Neuronal stem cell (in vitro differentiated cells): Measurements from ENCODE around the gene MAG.
A peak's percentile ranks its signal among the peaks of the same experiment; 100 is the strongest.

ENCODE experiments used
- DNase-seq: peaks from one replicate; pipeline ENCODE4 v3.0.0-alpha.2; 2013; ENCODE audit warnings: low spot score
- H2AFZ ChIP-seq: one replicate; pipeline ENCODE4 v1.6.1; 2013; ENCODE audit warnings: mild to moderate bottlenecking, low read length, inconsistent platforms
- H2AK5ac ChIP-seq: 2 replicates; pipeline ENCODE4 v1.6.1; 2013; ENCODE audit warnings: low read depth, mild to moderate bottlenecking, inconsistent platforms, low read length, moderate library complexity, mixed read lengths
- H2BK120ac ChIP-seq: 2 replicates; pipeline ENCODE4 v1.6.1; 2013; ENCODE audit warnings: low read depth, mild to moderate bottlenecking, inconsistent platforms, low read length, moderate library complexity, mixed read lengths
- H2BK12ac ChIP-seq: one replicate; pipeline ENCODE4 v1.6.1; 2013; ENCODE audit warnings: low read length, inconsistent platforms
- H2BK15ac ChIP-seq: 2 replicates; pipeline ENCODE4 v1.6.1; 2013; ENCODE audit warnings: mild to moderate bottlenecking, low read length, inconsistent platforms, mixed read lengths
- H2BK5ac ChIP-seq: one replicate; pipeline ENCODE4 v1.6.1; 2013; ENCODE audit warnings: inconsistent platforms, mild to moderate bottlenecking, low read length, moderate library complexity
- H3K14ac ChIP-seq: one replicate; pipeline ENCODE4 v1.6.1; 2013; ENCODE audit warnings: low read length, inconsistent platforms
- H3K18ac ChIP-seq: 2 replicates; pipeline ENCODE4 v1.6.1; 2013; ENCODE audit warnings: low read length, inconsistent platforms
- H3K23ac ChIP-seq: 2 replicates; pipeline ENCODE4 v1.6.1; 2013; ENCODE audit warnings: low read depth, mild to moderate bottlenecking, mixed read lengths, low read length, inconsistent platforms; ENCODE audit not compliant: poor library complexity
- H3K27ac ChIP-seq: replicated peaks from 3 replicates; pipeline ENCODE4 v1.5.1; 2013; ENCODE audit warnings: low read length, inconsistent platforms
- H3K27me3 ChIP-seq, 3 experiments: 2 replicates each; pipeline ENCODE4 v1.6.1; 2013; ENCODE audit warnings: low read length in 3 of 3, mild to moderate bottlenecking in 2 of 3, inconsistent platforms in 1 of 3, low read depth in 1 of 3, mixed read lengths in 1 of 3, moderate library complexity in 1 of 3; ENCODE audit not compliant: control insufficient read depth in 3 of 3, insufficient read depth in 3 of 3
- H3K36me3 ChIP-seq, 2 donors: replicated peaks in 1 of 2; 2 replicates each; pipeline ENCODE4 v1.6.1; 2013; ENCODE audit warnings: low read length in 2 of 2; ENCODE audit not compliant: control insufficient read depth in 2 of 2, insufficient read depth in 2 of 2
- H3K4ac ChIP-seq: 2 replicates; pipeline ENCODE4 v1.6.1; 2013; ENCODE audit warnings: inconsistent platforms, mild to moderate bottlenecking, low read length, moderate library complexity
- H3K4me1 ChIP-seq, 2 donors: 1 replicate in 1 of 2; 2 replicates in 1 of 2; pipeline ENCODE4 v1.6.1; 2013; ENCODE audit warnings: low read length in 2 of 2, low read depth in 1 of 2; ENCODE audit not compliant: control insufficient read depth in 2 of 2, insufficient read depth in 1 of 2
- H3K4me2 ChIP-seq: one replicate; pipeline ENCODE4 v1.6.1; 2013; ENCODE audit warnings: mild to moderate bottlenecking, low read length, inconsistent platforms; ENCODE audit not compliant: insufficient read depth, poor library complexity, severe bottlenecking
- H3K4me3 ChIP-seq, 2 donors: 2 replicates each; pipeline ENCODE4 v1.5.1; 2013; ENCODE audit warnings: low read length in 2 of 2, mild to moderate bottlenecking in 2 of 2, inconsistent platforms in 1 of 2, moderate library complexity in 1 of 2
- H3K79me1 ChIP-seq: one replicate; pipeline ENCODE4 v1.6.1; 2013; ENCODE audit warnings: low read depth, mild to moderate bottlenecking, inconsistent platforms, low read length, moderate library complexity
- H3K9ac ChIP-seq: one replicate; pipeline ENCODE4 v1.6.1; 2013; ENCODE audit warnings: mild to moderate bottlenecking, low read depth, low read length, inconsistent platforms; ENCODE audit not compliant: poor library complexity
- H3K9me3 ChIP-seq, 2 donors: replicated peaks in 1 of 2; 2 replicates each; pipeline versions ENCODE3 to v1.6.1; 2013; ENCODE audit warnings: low read length in 2 of 2, mild to moderate bottlenecking in 2 of 2, inconsistent platforms in 1 of 2, low read depth in 1 of 2, mixed read lengths in 1 of 2, moderate library complexity in 1 of 2; ENCODE audit not compliant: control insufficient read depth in 2 of 2, insufficient read depth in 1 of 2
- H4K8ac ChIP-seq: one replicate; pipeline ENCODE4 v1.6.1; 2013; ENCODE audit warnings: low read depth, mild to moderate bottlenecking, inconsistent platforms, low read length, moderate library complexity
- H4K91ac ChIP-seq: one replicate; pipeline ENCODE4 v1.6.1; 2013; ENCODE audit warnings: low read length, low read depth, mild to moderate bottlenecking, inconsistent platforms; ENCODE audit not compliant: poor library complexity
- WGBS, 2 donors: extraction: QIAGEN DNeasy Blood & Tissue Kit; methylation state at CpG; one replicate each; pipeline ENCODE4 v1.1.7; 2013; ENCODE audit warnings: missing lambda C conversion rate in 2 of 2, mixed read lengths in 1 of 2; ENCODE audit not compliant: insufficient read length in 2 of 2, insufficient replicate concordance in 1 of 2; ENCODE audit errors: extremely low coverage in 2 of 2; 5-methylcytosine and 5-hydroxymethylcytosine counted together

The MAG gene

DNA sequence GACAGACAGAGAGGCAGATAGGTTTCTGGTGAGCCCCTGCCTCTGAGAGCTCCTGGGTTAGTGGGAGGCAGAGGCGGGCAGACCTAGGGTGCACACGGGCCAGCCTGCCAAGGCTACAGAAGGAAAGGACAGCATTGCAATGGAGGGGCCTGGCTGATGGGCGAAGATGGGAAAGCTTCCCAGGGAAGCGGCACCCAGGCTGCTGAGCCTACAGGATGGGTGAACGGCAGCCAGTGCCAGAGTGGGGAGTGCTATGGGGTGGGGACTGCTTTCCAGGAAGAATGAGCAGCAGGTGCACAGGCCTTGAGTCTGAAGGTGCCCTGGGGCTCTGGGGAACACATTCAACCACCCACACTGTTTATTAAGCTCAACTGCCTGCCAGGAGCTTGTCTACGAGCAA, 702 bp upstream of the MAG start:
- Histone ChIP-seq H2BK5ac (no peak overlapping the region), H2BK15ac (peak overlapping the region; percentile 45), H3K14ac (no peak overlapping the region), H3K27me3 (peaks cover 0 to 23% (median 0%) of the 10 kb centered on the region in 3 experiments), H3K36me3 (no peaks in the 10 kb centered on the region), H3K4me2 (no peak overlapping the region), H2BK120ac (no peak overlapping the region), H2AFZ (no peak overlapping the region), H3K9ac (no peak overlapping the region), H2BK12ac (peak overlapping the region; percentile 78), H3K4ac (no peak overlapping the region), H3K4me1 (peaks cover 0 to 19% of the 10 kb centered on the region in 2 donors), H4K91ac (peak overlapping the region; percentile 17), H3K9me3 (no peaks in the 10 kb centered on the region), H3K18ac (peak overlapping the region; percentile 82), H3K23ac (peak overlapping the region; percentile 81), H4K8ac (no peak overlapping the region), H3K27ac (no peak overlapping the region), H3K4me3 (peak overlapping the region in 1 of 2 donors; percentile 15), H3K79me1 (peaks cover 2% of the 10 kb centered on the region), H2AK5ac (peak overlapping the region; percentile 39)
- WGBS, 2 donors: no CpG with 5 or more reads among the region's 6 CpGs
- DNase-seq: no peak

DNA sequence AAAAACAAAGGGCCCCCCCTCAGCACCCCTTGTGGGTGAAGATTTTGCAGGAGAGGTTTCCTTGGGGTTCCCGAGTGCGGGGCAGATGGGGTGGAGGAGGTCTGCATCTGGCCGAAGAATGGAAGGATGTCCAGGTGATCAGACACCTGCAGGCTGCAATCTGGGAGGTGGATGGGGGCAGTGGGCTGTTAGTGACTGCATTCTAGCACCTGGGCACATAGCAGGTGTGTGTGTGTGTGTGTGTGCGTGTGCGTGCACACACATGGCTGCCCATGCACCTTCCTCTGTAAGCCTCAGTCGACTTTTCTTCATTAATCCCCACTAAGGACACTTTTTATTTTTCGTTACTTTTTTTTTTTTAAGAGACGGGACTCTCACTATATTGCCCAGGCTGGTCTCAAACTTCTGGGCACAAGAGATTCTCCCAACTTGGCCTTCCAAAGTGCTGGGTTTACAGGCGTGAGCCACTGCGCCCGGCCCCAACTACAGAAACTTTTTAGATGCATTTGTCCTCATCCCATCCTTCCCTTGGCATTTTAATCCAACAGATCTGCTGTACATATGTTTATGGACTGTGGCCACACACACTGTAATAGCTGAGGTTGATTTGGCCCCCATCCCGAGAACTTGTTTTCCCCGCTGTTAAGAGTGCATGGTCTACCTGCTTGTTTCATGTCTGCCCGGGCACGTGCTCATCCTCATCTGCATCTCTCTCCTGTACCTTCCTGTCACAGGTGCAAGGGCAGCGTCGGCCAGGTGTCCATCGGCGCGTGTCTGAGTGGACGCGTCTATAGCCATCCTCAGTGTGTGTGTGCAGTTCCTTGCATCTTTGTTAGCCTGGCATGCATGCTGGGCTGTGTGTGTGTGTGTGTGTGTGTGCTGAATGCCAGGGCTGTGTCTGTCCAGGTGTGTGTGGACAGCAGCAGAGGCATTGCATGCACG, 731 bp downstream of the MAG start:
- H3K4me3 ChIP-seq: peak overlapping the region in 1 of 2 donors; percentile 42
- no peak overlapping the region for H2BK120ac ChIP-seq
- H4K91ac ChIP-seq: peak overlapping the region; percentile 32
- peak overlapping the region; percentile 68 for H3K9ac ChIP-seq
- H2BK12ac ChIP-seq: peak overlapping the region; percentile 35
- peak overlapping the region; percentile 88 for H3K18ac ChIP-seq
- peaks cover 8% of the 10 kb centered on the region for H3K79me1 ChIP-seq
- H3K4me1 ChIP-seq: peaks cover 0 to 19% of the 10 kb centered on the region in 2 donors
- H3K36me3 ChIP-seq: peaks cover 0 to 3% of the 10 kb centered on the region in 2 donors
- no peak overlapping the region for H3K4me2 ChIP-seq
- peak overlapping the region; percentile 51 for H2AK5ac ChIP-seq
- H3K27ac ChIP-seq: no peak overlapping the region
- H3K14ac ChIP-seq: peak overlapping the region; percentile 77
- peak overlapping the region; percentile 35 for H2BK15ac ChIP-seq
- H4K8ac ChIP-seq: no peak overlapping the region
- peaks cover 0 to 1% of the 10 kb centered on the region in 2 donors for H3K9me3 ChIP-seq
- H3K4ac ChIP-seq: no peak overlapping the region
- WGBS, 2 donors: no CpG with 5 or more reads among the region's 23 CpGs
- H3K27me3 ChIP-seq: peaks cover 0 to 19% (median 7%) of the 10 kb centered on the region in 3 experiments
- peak overlapping the region; percentile 73 for H3K23ac ChIP-seq
- no peak for DNase-seq
- no peak overlapping the region for H2BK5ac ChIP-seq
- no peak overlapping the region for H2AFZ ChIP-seq

DNA sequence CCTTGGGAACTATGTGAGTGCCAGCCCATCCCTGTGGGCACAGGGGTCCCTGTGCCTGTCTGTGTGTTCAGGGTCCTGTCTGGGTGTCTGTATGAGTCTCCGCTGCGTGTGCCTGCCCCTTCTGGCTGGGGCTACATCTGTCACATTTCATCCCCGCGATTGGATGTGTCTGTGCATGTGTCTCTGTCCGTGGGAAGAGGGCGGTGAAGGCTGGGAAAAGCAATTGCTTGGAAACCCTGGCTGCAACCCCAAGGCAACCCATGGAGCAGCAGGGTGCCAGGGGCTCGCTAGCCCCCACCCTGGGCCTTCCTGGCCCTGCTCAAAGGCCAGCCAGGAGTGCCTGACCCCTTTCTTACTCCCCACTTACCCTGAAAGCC, 1.4 kb downstream of the MAG start:
- Histone ChIP-seq H2BK12ac (peak overlapping the region; percentile 35), H2BK15ac (peak overlapping the region; percentile 64), H3K23ac (peak overlapping the region; percentile 45), H3K36me3 (peaks cover 0 to 3% of the 10 kb centered on the region in 2 donors), H3K18ac (peak overlapping the region; percentile 88), H4K8ac (no peak overlapping the region), H3K14ac (peak overlapping the region; percentile 77), H3K9me3 (peaks cover 0 to 7% of the 10 kb centered on the region in 2 donors), H3K9ac (peak overlapping the region; percentile 68), H2BK120ac (no peak overlapping the region), H4K91ac (peak overlapping the region; percentile 32), H2AK5ac (peak overlapping the region; percentile 51), H3K27me3 (peaks cover 0 to 19% (median 10%) of the 10 kb centered on the region in 3 experiments), H3K4ac (no peak overlapping the region), H3K27ac (no peak overlapping the region), H3K79me1 (peaks cover 8% of the 10 kb centered on the region), H2AFZ (no peak overlapping the region), H3K4me1 (peaks cover 0 to 19% of the 10 kb centered on the region in 2 donors), H3K4me3 (peak overlapping the region in 1 of 2 donors; percentile 42), H3K4me2 (no peak overlapping the region), H2BK5ac (peak overlapping the region; percentile 22)
- DNase-seq: no peak
- no CpG with 5 or more reads among the region's 7 CpGs for WGBS, 2 donors

DNA sequence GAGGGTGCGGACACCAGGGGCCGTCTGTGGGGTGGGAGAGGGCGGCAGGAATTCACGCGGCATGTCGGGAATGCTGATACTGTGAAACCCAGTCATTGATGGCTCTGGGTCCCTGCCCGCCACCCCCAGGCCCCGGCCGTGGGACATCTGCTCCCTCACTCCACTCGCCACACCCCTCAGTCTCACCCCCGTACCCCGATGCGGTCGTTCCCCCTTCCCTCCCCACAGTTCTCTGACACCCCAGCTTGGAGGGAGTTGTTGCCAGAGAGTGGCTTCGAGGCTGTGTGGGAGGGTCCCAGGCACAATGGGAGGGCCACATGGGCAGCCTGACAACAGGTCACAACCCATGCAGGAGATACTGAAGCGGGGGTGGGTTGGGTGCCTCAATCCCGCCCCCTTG, 1.8 kb downstream of the MAG start:
- peaks cover 0 to 3% of the 10 kb centered on the region in 2 donors for H3K36me3 ChIP-seq
- no CpG with 5 or more reads among the region's 17 CpGs for WGBS, 2 donors
- peaks cover 0 to 11% of the 10 kb centered on the region in 2 donors for H3K9me3 ChIP-seq
- H3K9ac ChIP-seq: no peak overlapping the region
- H3K27ac ChIP-seq: no peak overlapping the region
- DNase-seq: no peak
- H4K8ac ChIP-seq: no peak overlapping the region
- H2BK15ac ChIP-seq: peak overlapping the region; percentile 64
- H3K27me3 ChIP-seq: peaks cover 0 to 19% (median 10%) of the 10 kb centered on the region in 3 experiments
- H2BK5ac ChIP-seq: peak overlapping the region; percentile 22
- no peak overlapping the region for H2BK12ac ChIP-seq
- H3K14ac ChIP-seq: peak overlapping the region; percentile 31
- no peak overlapping the region for H2AFZ ChIP-seq
- peak overlapping the region; percentile 68 for H3K23ac ChIP-seq
- H3K4ac ChIP-seq: no peak overlapping the region
- H2AK5ac ChIP-seq: peak overlapping the region; percentile 15
- H3K4me1 ChIP-seq: peaks cover 0 to 19% of the 10 kb centered on the region in 2 donors
- H3K18ac ChIP-seq: peak overlapping the region; percentile 88
- H3K4me2 ChIP-seq: no peak overlapping the region
- peaks cover 10% of the 10 kb centered on the region for H3K79me1 ChIP-seq
- no peak overlapping the region for H2BK120ac ChIP-seq
- no peak overlapping the region for H4K91ac ChIP-seq
- no peak overlapping the region for H3K4me3 ChIP-seq
